Measurements from ENCODE around the gene FGF9.

DNA sequence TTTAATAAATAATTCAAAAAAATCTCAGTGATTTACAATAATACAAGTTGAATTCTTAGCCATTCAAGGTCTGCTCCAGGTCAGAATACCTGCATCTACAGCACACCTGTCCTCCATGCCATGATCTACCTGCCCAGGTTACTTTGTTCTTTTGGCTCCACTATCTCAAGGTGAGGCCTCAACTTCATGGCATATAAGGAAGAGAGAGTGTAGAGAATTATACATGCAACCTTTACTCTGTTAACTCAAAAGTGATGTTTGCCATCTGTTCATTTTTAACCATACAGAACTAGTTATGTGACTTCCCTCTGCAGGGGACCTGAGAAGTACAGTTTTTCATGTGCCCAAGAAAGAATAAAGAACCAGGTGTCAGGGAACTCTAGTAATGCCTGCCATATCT, 38.7 kb upstream of the FGF9 start:
- TF ChIP-seq, protein P1, sequence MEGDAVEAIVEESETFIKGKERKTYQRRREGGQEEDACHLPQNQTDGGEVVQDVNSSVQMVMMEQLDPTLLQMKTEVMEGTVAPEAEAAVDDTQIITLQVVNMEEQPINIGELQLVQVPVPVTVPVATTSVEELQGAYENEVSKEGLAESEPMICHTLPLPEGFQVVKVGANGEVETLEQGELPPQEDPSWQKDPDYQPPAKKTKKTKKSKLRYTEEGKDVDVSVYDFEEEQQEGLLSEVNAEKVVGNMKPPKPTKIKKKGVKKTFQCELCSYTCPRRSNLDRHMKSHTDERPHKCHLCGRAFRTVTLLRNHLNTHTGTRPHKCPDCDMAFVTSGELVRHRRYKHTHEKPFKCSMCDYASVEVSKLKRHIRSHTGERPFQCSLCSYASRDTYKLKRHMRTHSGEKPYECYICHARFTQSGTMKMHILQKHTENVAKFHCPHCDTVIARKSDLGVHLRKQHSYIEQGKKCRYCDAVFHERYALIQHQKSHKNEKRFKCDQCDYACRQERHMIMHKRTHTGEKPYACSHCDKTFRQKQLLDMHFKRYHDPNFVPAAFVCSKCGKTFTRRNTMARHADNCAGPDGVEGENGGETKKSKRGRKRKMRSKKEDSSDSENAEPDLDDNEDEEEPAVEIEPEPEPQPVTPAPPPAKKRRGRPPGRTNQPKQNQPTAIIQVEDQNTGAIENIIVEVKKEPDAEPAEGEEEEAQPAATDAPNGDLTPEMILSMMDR (conservative IDR thresholded peaks at IDR 0.05; ENCODE audit: low read depth, low read length): no peak
- no peak for TF ChIP-seq EZH2 (IDR thresholded peaks at IDR 0.05; ENCODE audit: low read length, unreplicated experiment)
